Kidney epithelial cell (primary cell): ENCODE results near the gene ATG2B. TPM values are rescaled to one million over a fixed set of nuclear protein-coding genes. Genes with fewer than 3 reads are reported as not detected.

ENCODE experiments used
- DNase-seq: peaks from one replicate; pipeline ENCODE4 v3.0.0-alpha.2; 2010; ENCODE audit warnings: low read depth
- H3K27me3 ChIP-seq: 2 replicates; pipeline ENCODE4 v1.6.0; 2011; ENCODE audit warnings: low read length; ENCODE audit not compliant: control insufficient read depth, insufficient read depth
- H3K36me3 ChIP-seq: 2 replicates; pipeline ENCODE4 v1.5.1; 2011; ENCODE audit warnings: low read length; ENCODE audit not compliant: control insufficient read depth, insufficient read depth
- H3K4me3 ChIP-seq: 2 replicates; pipeline ENCODE4 v1.5.1; 2011; ENCODE audit warnings: low read depth, mild to moderate bottlenecking, control low read depth, low read length
- CTCF ChIP-seq: IDR thresholded peaks from 2 replicates; pipeline ENCODE4 v1.5.1; 2011; ENCODE audit warnings: mild to moderate bottlenecking, moderate library complexity, low read length, control low read depth, inconsistent platforms; ENCODE audit not compliant: insufficient read depth, poor library complexity, severe bottlenecking
- total RNA-seq: library from RNA; depleted of rRNA; stranded (reverse); fragments of >200 nt; gene quantifications from 2 replicates; pipeline ENCODE4 v1.2.3, GENCODE V29; 2015

The ATG2B gene
- total RNA-seq, 1 donor from 2014 or later = 12.0 TPM

GRCh38 chr14:96263347-96264199 is 99.6 kb downstream of the ATG2B start:
- Histone ChIP-seq H3K4me3 (no peak overlapping the region), H3K36me3 (no peaks in the 10 kb centered on the region), H3K27me3 (no peaks in the 10 kb centered on the region)
- no peak for TF ChIP-seq CTCF
- DNase-seq = no peak

- Histone ChIP-seq H3K4me3 (no peak overlapping the region), H3K27me3 (peaks cover 2% of the 10 kb centered on the region), H3K36me3 (no peaks in the 10 kb centered on the region)
- no peak for TF ChIP-seq CTCF
- DNase-seq = no peak
These were observed 101.1 kb downstream of the ATG2B start for GRCh38 chr14:96261772-96262655.

GRCh38 chr14:96261053-96261452 is 102.1 kb downstream of the ATG2B start:
- Histone ChIP-seq H3K4me3 (no peak overlapping the region), H3K36me3 (no peaks in the 10 kb centered on the region), H3K27me3 (peaks cover 2% of the 10 kb centered on the region)
- no peak for DNase-seq
- no peak for TF ChIP-seq CTCF

GRCh38 chr14:96260341-96260821 is 102.8 kb downstream of the ATG2B start:
- H3K36me3 ChIP-seq = no peaks in the 10 kb centered on the region
- TF ChIP-seq CTCF = no peak
- H3K27me3 ChIP-seq = peaks cover 2% of the 10 kb centered on the region
- DNase-seq = no peak
- H3K4me3 ChIP-seq = no peak overlapping the region

GRCh38 chr14:96257900-96258299 is 105.2 kb downstream of the ATG2B start:
- peaks cover 2% of the 10 kb centered on the region for H3K27me3 ChIP-seq
- no peak for DNase-seq
- TF ChIP-seq CTCF = no peak
- no peaks in the 10 kb centered on the region for H3K36me3 ChIP-seq
- H3K4me3 ChIP-seq = no peak overlapping the region
